HCT116 (cell line): Measurements from ENCODE around the gene WDR62. TPM values are rescaled to one million over a fixed set of nuclear protein-coding genes. Genes with fewer than 3 reads are reported as not detected.

Experiments
- ATAC-seq: fragments of 200-7000 bp; cut with Tn5 transposase; 2 replicates; pipeline ENCODE4 v1.9.1; 2020; ENCODE audit warnings: mild to moderate bottlenecking, moderate library complexity
- BruUV-seq: library from RNA; stranded (reverse); fragments of 400-500 nt; replicated peaks from 2 replicates; lab custom pipeline; 2021; lab: Mats Ljungman, UMichigan
- CTCF ChIA-PET: fragments of 300-600 bp; sonication (Branson Sonifier 250); formaldehyde crosslinking; loops from one replicate; lab custom pipeline; 2021; ENCODE audit warnings: antibody characterized with exemption; lab: Charles Lee
- POLR2A ChIA-PET: fragments of 300-600, 350-600 bp; sonication (Branson Sonifier 250); formaldehyde crosslinking; loops from one replicate; lab custom pipeline; 2021; ENCODE audit warnings: antibody characterized with exemption; lab: Charles Lee
- RAD21 ChIA-PET, 2 experiments: fragments of 300-600 bp; sonication (Branson Sonifier 250); formaldehyde crosslinking; loops; one replicate each; lab custom pipeline; 2023; ENCODE audit warnings: low total read pairs in 2 of 2; ENCODE audit not compliant: uncharacterized antibody in 2 of 2, unreplicated experiment in 2 of 2, low non-redundant PET in 1 of 2; lab: Charles Lee
- DNase-seq: peaks from one replicate; pipeline ENCODE4 v3.0.0-alpha.2; 2010; ENCODE audit warnings: low read depth, low spot score
- H2AFZ ChIP-seq: fragments of 200-600 bp; shearing (Covaris generic), sonication (generic); 2 replicates; pipeline ENCODE4 v1.6.1; 2017; ENCODE audit warnings: low read depth, mixed run types, mixed read lengths, antibody characterized with exemption, low read length; ENCODE audit not compliant: poor library complexity, severe bottlenecking
- H3K27ac ChIP-seq: 2 replicates; pipeline ENCODE4 v1.5.1; 2012; ENCODE audit warnings: low read depth, low read length
- H3K27me3 ChIP-seq: fragments of 200-600 bp; sonication (generic); 2 replicates; pipeline ENCODE4 v1.6.1; 2016; ENCODE audit warnings: mixed run types, low read length, mixed read lengths; ENCODE audit not compliant: insufficient read depth
- H3K36me3 ChIP-seq, 2 experiments: fragments of 200-500 bp in 1 of 2; fragments of 200-600 bp in 1 of 2; sonication (Bioruptor generic) in 1 of 2; sonication (generic) in 1 of 2; 2 replicates each; pipeline versions ENCODE4 v1.5.1 to v1.6.1; 2014 to 2016; ENCODE audit warnings: low read length in 2 of 2, inconsistent platforms in 1 of 2, mixed read lengths in 1 of 2, mixed run types in 1 of 2; ENCODE audit not compliant: insufficient read depth in 2 of 2, control insufficient read depth in 1 of 2
- H3K4me1 ChIP-seq, 2 experiments: fragments of 200-600 bp in 1 of 2; sonication (generic) in 1 of 2; 2 replicates each; pipeline versions ENCODE4 v1.5.1 to v1.6.1; 2012 to 2017; ENCODE audit warnings: low read length in 2 of 2, inconsistent platforms in 1 of 2, mild to moderate bottlenecking in 1 of 2, mixed read lengths in 1 of 2, mixed run types in 1 of 2, moderate library complexity in 1 of 2; ENCODE audit not compliant: insufficient read depth in 2 of 2, control insufficient read depth in 1 of 2
- H3K4me2 ChIP-seq: fragments of 200-600 bp; sonication (generic); 2 replicates; pipeline ENCODE4 v1.6.1; 2017; ENCODE audit warnings: mixed run types, low read length, mixed read lengths
- H3K4me3 ChIP-seq, 2 experiments: fragments of 200-600 bp in 1 of 2; sonication (generic) in 1 of 2; replicated peaks in 1 of 2; 2 replicates each; pipeline ENCODE4 v1.5.1; 2011 to 2016; ENCODE audit warnings: low read length in 2 of 2, control low read depth in 1 of 2, low read depth in 1 of 2, mild to moderate bottlenecking in 1 of 2, mixed read lengths in 1 of 2, mixed run types in 1 of 2
- H3K79me2 ChIP-seq: fragments of 200-600 bp; sonication (generic); 2 replicates; pipeline ENCODE4 v1.6.1; 2017; ENCODE audit warnings: mild to moderate bottlenecking, mixed run types, low read length, moderate library complexity, mixed read lengths; ENCODE audit not compliant: insufficient read depth
- H3K9ac ChIP-seq: fragments of 200-600 bp; sonication (generic); 2 replicates; pipeline ENCODE4 v1.6.1; 2016; ENCODE audit warnings: low read length, mixed read lengths
- H3K9me2 ChIP-seq: fragments of 200-600 bp; sonication (generic), shearing (Covaris generic); 2 replicates; pipeline ENCODE4 v1.6.1; 2017; ENCODE audit warnings: mixed run types, mild to moderate bottlenecking, moderate library complexity; ENCODE audit not compliant: insufficient read depth
- H3K9me3 ChIP-seq, 2 experiments: fragments of 200-500 bp in 1 of 2; fragments of 200-600 bp in 1 of 2; sonication (Bioruptor generic) in 1 of 2; sonication (generic) in 1 of 2; 2 replicates each; pipeline ENCODE4 v1.6.1; 2014 to 2017; ENCODE audit warnings: low read length in 2 of 2, mixed read lengths in 2 of 2, inconsistent platforms in 1 of 2, low read depth in 1 of 2, mild to moderate bottlenecking in 1 of 2, mixed run types in 1 of 2, moderate library complexity in 1 of 2; ENCODE audit not compliant: control insufficient read depth in 1 of 2, insufficient read depth in 1 of 2
- H4K20me1 ChIP-seq: fragments of 200-600 bp; sonication (generic), shearing (Covaris generic); 2 replicates; pipeline ENCODE4 v1.6.1; 2017; ENCODE audit warnings: mixed run types, mild to moderate bottlenecking, moderate library complexity; ENCODE audit not compliant: insufficient read depth
- ELF1 ChIP-seq: IDR thresholded peaks from 2 replicates; pipeline ENCODE4 v1.6.1; 2012; ENCODE audit warnings: low read depth, borderline replicate concordance
- SRF ChIP-seq: IDR thresholded peaks from 2 replicates; pipeline ENCODE4 v1.6.1; 2012; ENCODE audit warnings: low read depth
- intact Hi-C: fragments of 100-400 bp; cut with micrococcal nuclease; formaldehyde crosslinking; loops from 2 replicates; pipeline ENCODE4 v1.10.0; 2022
- total RNA-seq: library from RNA; stranded (reverse); gene quantifications from one replicate; pipeline ENCODE4 v1.2.1, GENCODE V29; 2021; ENCODE audit not compliant: unreplicated experiment
- TF ChIP-seq, protein P1 (sequence below): IDR thresholded peaks from 2 replicates; pipeline ENCODE4 v1.6.1; 2012

Gene WDR62
- total RNA-seq, 1 experiment from 2014 or later = 17.0 TPM

DNA sequence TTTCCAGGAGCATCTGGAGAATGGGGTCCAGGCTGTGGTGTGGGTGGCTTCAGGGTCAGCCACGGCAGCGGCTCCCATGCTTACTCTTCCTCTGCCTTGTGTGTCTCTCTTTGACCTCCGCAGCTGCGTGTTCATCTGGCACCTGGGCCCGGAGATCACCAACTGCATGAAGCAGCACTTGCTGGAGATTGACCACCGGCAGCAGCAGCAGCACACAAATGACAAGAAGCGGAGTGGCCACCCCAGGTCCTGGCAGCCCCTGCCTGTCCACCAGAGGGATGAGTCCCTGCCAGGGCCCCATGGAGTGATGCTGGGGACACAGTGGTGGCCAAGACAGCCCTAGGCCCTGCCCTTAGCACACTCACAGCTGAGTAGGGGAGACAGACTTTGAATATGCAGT lies 37.9 kb downstream of the WDR62 start (continued):
- TF ChIP-seq, protein P1, sequence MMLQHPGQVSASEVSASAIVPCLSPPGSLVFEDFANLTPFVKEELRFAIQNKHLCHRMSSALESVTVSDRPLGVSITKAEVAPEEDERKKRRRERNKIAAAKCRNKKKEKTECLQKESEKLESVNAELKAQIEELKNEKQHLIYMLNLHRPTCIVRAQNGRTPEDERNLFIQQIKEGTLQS = no peak

DNA sequence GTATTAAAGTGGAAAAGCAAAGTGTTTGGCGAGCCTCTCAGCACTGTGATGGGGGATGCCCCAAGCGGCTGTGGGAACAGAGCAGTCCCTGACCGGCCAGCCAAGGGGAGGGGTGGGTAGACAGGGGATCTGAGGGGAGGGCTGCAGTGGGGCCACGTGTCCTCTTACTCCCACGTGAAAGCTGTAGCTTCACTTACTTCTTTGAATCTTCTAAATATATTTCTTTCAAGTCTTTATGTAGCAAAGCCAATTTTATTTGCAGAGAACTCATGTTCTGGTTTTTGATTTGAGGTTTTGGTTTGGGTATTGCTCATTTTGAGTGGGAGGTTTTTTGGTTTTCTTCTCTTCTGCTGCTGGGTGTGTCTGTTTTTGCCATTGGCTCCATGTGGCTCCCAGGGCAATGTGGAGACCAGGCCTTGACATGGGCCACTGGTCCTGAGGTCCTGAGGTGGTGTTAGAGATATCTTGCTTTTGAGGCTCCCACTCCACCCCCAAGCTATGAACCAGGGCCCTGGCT lies 38.5 kb downstream of the WDR62 start:
- H3K4me3 ChIP-seq = no peak overlapping the region
- POLR2A ChIA-PET = no interaction called here
- DNase-seq (no peak), ATAC-seq (no peak)
- H3K4me2 ChIP-seq = no peak overlapping the region
- H3K9ac ChIP-seq = no peak overlapping the region
- H3K27ac ChIP-seq = no peak overlapping the region
- H3K9me2 ChIP-seq = no peaks in the 10 kb centered on the region
- CTCF ChIA-PET = no interaction called here
- H4K20me1 ChIP-seq = no peaks in the 10 kb centered on the region
- H3K9me3 ChIP-seq = no peaks in the 10 kb centered on the region
- BruUV-seq = no TSS peak
- H2AFZ ChIP-seq = no peak overlapping the region
- H3K36me3 ChIP-seq = peaks cover 8 to 27% of the 10 kb centered on the region in 2 experiments
- no peaks in the 10 kb centered on the region for H3K27me3 ChIP-seq
- RAD21 ChIA-PET = no interaction called here
- no peaks in the 10 kb centered on the region for H3K79me2 ChIP-seq
- TF ChIP-seq ELF1 = no peak
- no peaks in the 10 kb centered on the region for H3K4me1 ChIP-seq
- intact Hi-C loops = no loop called here

DNA sequence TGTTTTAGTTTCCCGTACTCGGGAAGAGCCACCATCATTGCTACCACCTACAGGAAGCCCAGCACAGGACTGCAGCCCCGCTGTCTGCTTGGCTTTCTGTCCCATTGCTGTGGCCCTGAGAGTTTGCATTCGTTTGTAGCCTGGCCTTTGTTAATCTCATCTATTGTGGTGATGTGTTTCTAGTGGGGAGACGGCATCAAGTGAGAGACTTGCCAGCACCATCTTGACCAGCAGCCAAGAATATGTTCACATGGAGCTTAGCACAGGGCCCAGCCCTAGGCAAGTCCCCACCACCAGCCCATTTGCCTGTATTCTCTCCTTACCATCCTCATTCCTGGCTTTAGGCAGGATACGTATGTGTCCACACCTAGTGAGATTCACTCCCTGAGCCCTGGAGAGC lies 39.0 kb downstream of the WDR62 start:
- H2AFZ ChIP-seq = no peak overlapping the region
- DNase-seq = no peak
- H3K27ac ChIP-seq = no peak overlapping the region
- no peak for TF ChIP-seq SRF
- BruUV-seq = no TSS peak
- ATAC-seq = no peak
- H3K4me1 ChIP-seq = no peaks in the 10 kb centered on the region
- no peak overlapping the region for H3K9ac ChIP-seq
- H3K79me2 ChIP-seq = no peaks in the 10 kb centered on the region
- ChIA-PET RAD21 (no interaction called here), CTCF (no interaction called here), POLR2A (no interaction called here)
- no peak overlapping the region for H3K4me3 ChIP-seq
- H3K36me3 ChIP-seq = peaks cover 8 to 27% of the 10 kb centered on the region in 2 experiments
- H3K4me2 ChIP-seq = no peak overlapping the region
- H3K27me3 ChIP-seq = no peaks in the 10 kb centered on the region
- no peaks in the 10 kb centered on the region for H3K9me3 ChIP-seq
- H3K9me2 ChIP-seq = no peaks in the 10 kb centered on the region
- no peaks in the 10 kb centered on the region for H4K20me1 ChIP-seq
- intact Hi-C loops = no loop called here
